Transverse colon (tissue), 3 donors: Measurements from ENCODE around the gene SLC25A43.

Experiments used
- POLR2A ChIP-seq: fragments of 450-650 bp; IDR thresholded peaks from one replicate; pipeline ENCODE4 v1.6.1; 2016; ENCODE audit warnings: antibody characterized with exemption, mild to moderate bottlenecking, moderate library complexity
- TF ChIP-seq, protein P1 (sequence below), 5 experiments: fragments of 200-600 bp in 3 of 5; fragments of 450-650 bp in 2 of 5; sonication (generic) in 3 of 5; IDR thresholded peaks; 1 replicate in 2 of 5; 2 replicates in 3 of 5; pipeline ENCODE4 v1.5.1; 2016 to 2017; ENCODE audit warnings: antibody characterized with exemption in 5 of 5, inconsistent platforms in 3 of 5, mild to moderate bottlenecking in 2 of 5, moderate library complexity in 1 of 5

DNA sequence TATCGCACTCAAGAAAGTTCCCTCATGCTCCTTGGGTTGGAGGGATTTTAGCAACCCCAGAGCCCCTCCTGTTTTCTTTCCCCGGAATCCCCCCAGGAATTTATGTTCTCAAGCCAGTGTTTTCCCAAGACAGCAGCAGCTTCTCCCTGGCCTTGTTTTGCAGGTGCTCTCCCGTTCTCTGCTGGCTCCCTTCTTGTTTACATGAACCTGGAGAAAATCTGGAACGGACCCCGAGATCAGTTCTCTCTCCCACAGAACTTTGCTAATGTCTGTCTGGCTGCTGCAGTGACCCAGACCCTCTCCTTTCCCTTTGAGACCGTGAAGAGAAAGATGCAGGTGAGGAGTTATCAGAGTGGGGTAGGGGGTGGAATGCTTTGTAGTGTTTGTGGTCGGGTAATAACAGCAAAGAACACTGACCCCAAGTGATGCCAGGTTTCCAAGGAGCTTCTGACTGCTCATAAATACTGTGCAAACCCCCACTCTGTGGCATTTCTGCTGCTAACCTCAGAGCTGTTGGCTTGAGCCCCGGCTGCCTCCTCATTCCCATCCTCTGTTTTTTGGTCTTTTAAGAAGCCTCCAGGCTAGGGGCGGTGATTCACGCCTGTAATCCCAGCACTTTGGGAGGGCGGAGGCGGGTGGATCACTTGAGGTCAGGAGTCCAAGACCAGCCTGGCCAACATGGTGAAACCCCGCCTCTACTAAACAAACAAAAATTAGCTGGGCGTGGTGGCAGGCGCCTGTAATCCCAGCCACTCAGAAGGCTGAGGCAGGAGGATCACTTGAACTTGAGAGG, 11.1 kb downstream of the SLC25A43 start:
- TF ChIP-seq POLR2A, result no peak
- TF ChIP-seq, protein P1, sequence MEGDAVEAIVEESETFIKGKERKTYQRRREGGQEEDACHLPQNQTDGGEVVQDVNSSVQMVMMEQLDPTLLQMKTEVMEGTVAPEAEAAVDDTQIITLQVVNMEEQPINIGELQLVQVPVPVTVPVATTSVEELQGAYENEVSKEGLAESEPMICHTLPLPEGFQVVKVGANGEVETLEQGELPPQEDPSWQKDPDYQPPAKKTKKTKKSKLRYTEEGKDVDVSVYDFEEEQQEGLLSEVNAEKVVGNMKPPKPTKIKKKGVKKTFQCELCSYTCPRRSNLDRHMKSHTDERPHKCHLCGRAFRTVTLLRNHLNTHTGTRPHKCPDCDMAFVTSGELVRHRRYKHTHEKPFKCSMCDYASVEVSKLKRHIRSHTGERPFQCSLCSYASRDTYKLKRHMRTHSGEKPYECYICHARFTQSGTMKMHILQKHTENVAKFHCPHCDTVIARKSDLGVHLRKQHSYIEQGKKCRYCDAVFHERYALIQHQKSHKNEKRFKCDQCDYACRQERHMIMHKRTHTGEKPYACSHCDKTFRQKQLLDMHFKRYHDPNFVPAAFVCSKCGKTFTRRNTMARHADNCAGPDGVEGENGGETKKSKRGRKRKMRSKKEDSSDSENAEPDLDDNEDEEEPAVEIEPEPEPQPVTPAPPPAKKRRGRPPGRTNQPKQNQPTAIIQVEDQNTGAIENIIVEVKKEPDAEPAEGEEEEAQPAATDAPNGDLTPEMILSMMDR (IDR thresholded peaks at IDR 0.05), result no peak
